Body of pancreas (tissue), 4 donors: ENCODE results near the gene NXPH2.

Source experiments
- POLR2A ChIP-seq, 3 donors: fragments of 450-650 bp; IDR thresholded peaks; one replicate each; pipeline ENCODE4 v1.6.1; 2016; ENCODE audit warnings: antibody characterized with exemption in 3 of 3, mild to moderate bottlenecking in 2 of 3
- TF ChIP-seq, protein P1 (sequence below), 7 experiments: fragments of 450-650 bp in 4 of 7; fragments of 200-600 bp in 3 of 7; sonication (generic) in 3 of 7; IDR thresholded peaks; one replicate each; pipeline ENCODE4 v1.5.1; 2016 to 2019; ENCODE audit warnings: antibody characterized with exemption in 7 of 7

GRCh38 chr2:138712212-138712979, 67.8 kb downstream of the NXPH2 start:
- TF ChIP-seq, protein P1, sequence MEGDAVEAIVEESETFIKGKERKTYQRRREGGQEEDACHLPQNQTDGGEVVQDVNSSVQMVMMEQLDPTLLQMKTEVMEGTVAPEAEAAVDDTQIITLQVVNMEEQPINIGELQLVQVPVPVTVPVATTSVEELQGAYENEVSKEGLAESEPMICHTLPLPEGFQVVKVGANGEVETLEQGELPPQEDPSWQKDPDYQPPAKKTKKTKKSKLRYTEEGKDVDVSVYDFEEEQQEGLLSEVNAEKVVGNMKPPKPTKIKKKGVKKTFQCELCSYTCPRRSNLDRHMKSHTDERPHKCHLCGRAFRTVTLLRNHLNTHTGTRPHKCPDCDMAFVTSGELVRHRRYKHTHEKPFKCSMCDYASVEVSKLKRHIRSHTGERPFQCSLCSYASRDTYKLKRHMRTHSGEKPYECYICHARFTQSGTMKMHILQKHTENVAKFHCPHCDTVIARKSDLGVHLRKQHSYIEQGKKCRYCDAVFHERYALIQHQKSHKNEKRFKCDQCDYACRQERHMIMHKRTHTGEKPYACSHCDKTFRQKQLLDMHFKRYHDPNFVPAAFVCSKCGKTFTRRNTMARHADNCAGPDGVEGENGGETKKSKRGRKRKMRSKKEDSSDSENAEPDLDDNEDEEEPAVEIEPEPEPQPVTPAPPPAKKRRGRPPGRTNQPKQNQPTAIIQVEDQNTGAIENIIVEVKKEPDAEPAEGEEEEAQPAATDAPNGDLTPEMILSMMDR (IDR thresholded peaks at IDR 0.05), result no peak
- TF ChIP-seq POLR2A (IDR thresholded peaks at IDR 0.05), result no peak
